PFSK-1 (cell line): ENCODE measurements around the gene ZFAND3.

Experiments used
- POLR2AphosphoS5 ChIP-seq: IDR thresholded peaks from 2 replicates; pipeline ENCODE4 v1.6.1; 2012; ENCODE audit warnings: low read depth, mild to moderate bottlenecking, control low read depth, low read length, moderate library complexity
- SIN3A ChIP-seq: IDR thresholded peaks from 2 replicates; pipeline ENCODE4 v1.6.1; 2012; ENCODE audit warnings: mild to moderate bottlenecking, low read length, moderate library complexity, borderline replicate concordance; ENCODE audit not compliant: insufficient read depth

DNA sequence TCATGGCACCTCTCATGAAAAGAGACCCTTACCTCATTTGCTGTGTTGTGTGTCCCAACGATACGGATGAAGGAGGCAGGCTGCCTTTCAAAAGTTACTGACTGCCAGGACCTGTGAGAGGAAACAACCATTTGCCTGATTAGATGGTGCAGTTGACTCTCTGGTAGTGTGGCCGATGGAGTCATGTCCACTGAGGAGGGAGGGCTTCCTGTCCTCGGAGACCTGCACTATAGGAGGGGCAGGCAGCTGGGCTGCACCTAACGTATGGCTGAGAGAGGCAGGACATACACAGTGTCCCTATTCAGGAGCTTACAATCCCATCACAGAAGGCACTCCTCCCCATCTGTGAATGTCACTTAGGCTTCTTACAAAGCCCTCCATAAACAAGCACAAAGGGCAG, 373.0 kb downstream of the ZFAND3 start:
- no peak for TF ChIP-seq POLR2AphosphoS5
- no peak for TF ChIP-seq SIN3A
